NCI-H146 (cell line): ENCODE measurements around the gene MARK1.
"Not testable (repeated sequence)": the region's sequence is repeated elsewhere in the genome, so short reads cannot be mapped to it uniquely, and the experiment has no call there.

Source experiments
- DNase-seq: peaks from one replicate; lab custom pipeline; 2025; lab: John Stamatoyannopoulos, UW

Gene MARK1

GRCh38 chr1:220529521-220530020 lies 1.6 kb downstream of the MARK1 start:
- DNase-seq, result no peak

GRCh38 chr1:220533504-220534109 lies 5.7 kb downstream of the MARK1 start:
- DNase-seq, result no peak

- DNase-seq, result no peak
Measured at GRCh38 chr1:220544901-220545303, 17.0 kb downstream of the MARK1 start.

GRCh38 chr1:220550811-220551399 lies 23.0 kb downstream of the MARK1 start:
- DNase-seq, result no peak

- no peak for DNase-seq
Measured at GRCh38 chr1:220551718-220552117, 23.8 kb downstream of the MARK1 start.

GRCh38 chr1:220552672-220553260 lies 24.8 kb downstream of the MARK1 start:
- DNase-seq, result no peak

- DNase-seq, result no peak
Measured at GRCh38 chr1:220556641-220557040, 28.7 kb downstream of the MARK1 start.

GRCh38 chr1:220563564-220563963 lies 35.6 kb downstream of the MARK1 start:
- no peak for DNase-seq

GRCh38 chr1:220564216-220564615 lies 36.3 kb downstream of the MARK1 start:
- DNase-seq, result no peak

GRCh38 chr1:220565670-220566069 lies 37.7 kb downstream of the MARK1 start:
- no peak for DNase-seq

- DNase-seq, result no peak
Measured at GRCh38 chr1:220566869-220567268, 38.9 kb downstream of the MARK1 start.

- DNase-seq, result no peak
Measured at GRCh38 chr1:220572416-220572815, 44.5 kb downstream of the MARK1 start.

- DNase-seq, result no peak
Measured at GRCh38 chr1:220573836-220574235, 45.9 kb downstream of the MARK1 start.

- no peak for DNase-seq
Measured at GRCh38 chr1:220575718-220576497, 48.0 kb downstream of the MARK1 start.

- DNase-seq, result no peak
Measured at GRCh38 chr1:220577926-220578325, 50.0 kb downstream of the MARK1 start.

- DNase-seq, result no peak
Measured at GRCh38 chr1:220579317-220579716, 51.4 kb downstream of the MARK1 start.

- DNase-seq, result no peak
Measured at GRCh38 chr1:220592714-220593113, 64.8 kb downstream of the MARK1 start.

- no peak for DNase-seq
Measured at GRCh38 chr1:220594356-220594755, 66.4 kb downstream of the MARK1 start.

- no peak for DNase-seq
Measured at GRCh38 chr1:220595179-220595578, 67.2 kb downstream of the MARK1 start.

- DNase-seq, result no peak
Measured at GRCh38 chr1:220604926-220605325, 77.0 kb downstream of the MARK1 start.

- DNase-seq, result not testable (repeated sequence)
Measured at GRCh38 chr1:220605651-220606050, 77.7 kb downstream of the MARK1 start.

- DNase-seq, result not testable (repeated sequence)
Measured at GRCh38 chr1:220611100-220611499, 83.2 kb downstream of the MARK1 start.

GRCh38 chr1:220616836-220617235 lies 88.9 kb downstream of the MARK1 start:
- no peak for DNase-seq
